Measurements from ENCODE around the gene METRN.
"Not testable (repeated sequence)": the region's sequence is repeated elsewhere in the genome, so short reads cannot be mapped to it uniquely, and the experiment has no call there.

Gene METRN

GRCh38 chr16:711084-711483 lies 3.8 kb upstream of the METRN start:
- DNase-seq, result no peak

- no peak for DNase-seq
These were observed 3.2 kb upstream of the METRN start for GRCh38 chr16:711548-712320.

GRCh38 chr16:712740-713250 lies 2.1 kb upstream of the METRN start:
- not testable (repeated sequence) for DNase-seq

- DNase-seq, result no peak
These were observed 839 bp upstream of the METRN start for GRCh38 chr16:714079-714478.

- no peak for DNase-seq
These were observed 720 bp downstream of the METRN start for GRCh38 chr16:715477-716199.

- no peak for DNase-seq
These were observed 1.3 kb downstream of the METRN start for GRCh38 chr16:716200-716568.

GRCh38 chr16:716768-717325 lies 1.9 kb downstream of the METRN start:
- no peak for DNase-seq

GRCh38 chr16:717450-718245 lies 2.7 kb downstream of the METRN start:
- no peak for DNase-seq

- no peak for DNase-seq
These were observed 3.5 kb downstream of the METRN start for GRCh38 chr16:718389-718788.

- DNase-seq, result no peak
These were observed 4.0 kb downstream of the METRN start for GRCh38 chr16:718922-719321.

GRCh38 chr16:719815-720446 lies 5.0 kb downstream of the METRN start:
- DNase-seq, result no peak

GRCh38 chr16:720447-720989 lies 5.6 kb downstream of the METRN start:
- no peak for DNase-seq

- no peak for DNase-seq
These were observed 6.3 kb downstream of the METRN start, which contains the start of gene ANTKMT for GRCh38 chr16:720990-721764. Gene ANTKMT, plus strand, starts transcription at chr16:721146. Its CDS starts 129 bp downstream, at chr16:721275.

- DNase-seq, result no peak
These were observed 7.0 kb downstream of the METRN start for GRCh38 chr16:721765-722540.

GRCh38 chr16:722835-723633 lies 8.1 kb downstream of the METRN start:
- no peak for DNase-seq

- DNase-seq, result no peak
These were observed 8.8 kb downstream of the METRN start for GRCh38 chr16:723695-724094.

- DNase-seq, result no peak
These were observed 9.5 kb downstream of the METRN start for GRCh38 chr16:724188-725040.

- DNase-seq, result no peak
These were observed 10.1 kb downstream of the METRN start for GRCh38 chr16:725041-725376.
